Fibroblast of the aortic adventitia (primary cell): ENCODE measurements around the gene TSPAN11. TPM values are rescaled to one million over a fixed set of nuclear protein-coding genes. Genes with fewer than 3 reads are reported as not detected.

ENCODE experiments used
- DNase-seq: peaks from one replicate; pipeline ENCODE4 v3.0.0-alpha.2; 2010; ENCODE audit warnings: low read depth
- H3K4me3 ChIP-seq: 2 replicates; pipeline ENCODE4 v1.5.1; 2011; ENCODE audit warnings: low read depth, mild to moderate bottlenecking, control low read depth, low read length, moderate library complexity
- total RNA-seq: library from RNA; depleted of rRNA; stranded (reverse); fragments of >200 nt; gene quantifications from 2 replicates; pipeline ENCODE4 v1.2.3, GENCODE V29; 2012; ENCODE audit warnings: low replicate concordance
- TF ChIP-seq, protein P1 (sequence below): IDR thresholded peaks from 2 replicates; pipeline ENCODE4 v1.5.1; 2011; ENCODE audit warnings: mild to moderate bottlenecking, low read length, control low read depth, inconsistent platforms; ENCODE audit not compliant: insufficient read depth

Gene TSPAN11
- total RNA-seq, 1 donor, result 0.36 TPM

DNA sequence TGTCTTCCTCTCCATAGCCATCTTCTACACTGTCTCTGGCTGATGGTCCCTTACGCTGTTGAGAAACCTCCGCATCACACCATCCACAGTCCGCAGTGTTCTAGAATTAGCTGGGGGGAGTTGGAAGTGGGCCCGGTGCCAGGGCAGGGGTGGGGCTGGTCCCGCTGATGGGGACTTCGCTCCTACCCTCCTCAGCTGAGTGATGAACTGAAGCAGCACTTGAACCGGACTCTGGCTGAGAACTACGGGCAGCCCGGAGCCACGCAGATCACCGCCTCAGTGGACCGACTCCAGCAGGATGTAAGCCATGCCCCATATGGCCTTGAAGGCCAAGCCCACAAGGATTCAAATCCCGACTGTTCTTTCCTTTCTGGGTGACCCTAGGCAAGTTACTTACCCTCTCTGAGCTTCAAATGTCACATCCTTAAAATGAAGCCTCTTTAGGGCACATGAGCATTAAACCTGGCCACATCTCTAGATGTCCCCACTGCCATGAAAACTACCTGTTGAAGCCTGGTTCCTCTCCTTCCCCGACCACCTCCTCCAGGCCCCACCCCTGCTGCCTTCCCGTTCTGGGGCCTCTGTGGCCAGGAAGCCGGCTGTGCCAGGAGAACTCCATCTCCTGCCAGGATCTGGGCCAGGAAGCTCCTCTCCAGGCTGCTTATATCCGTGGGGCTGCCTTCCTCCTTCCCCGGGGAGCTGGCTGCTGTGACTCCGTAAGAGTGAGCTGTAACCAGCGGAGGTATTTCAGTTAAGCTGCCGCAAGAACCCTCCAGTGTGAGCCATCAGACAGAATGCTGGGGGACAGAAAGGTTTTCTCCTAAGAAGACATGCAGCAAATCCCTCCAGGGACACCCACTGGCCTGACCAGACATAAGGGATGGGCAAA lies 53.1 kb downstream of the TSPAN11 start:
- H3K4me3 ChIP-seq, result no peak overlapping the region
- peak; percentile 6 for DNase-seq
- TF ChIP-seq, protein P1, sequence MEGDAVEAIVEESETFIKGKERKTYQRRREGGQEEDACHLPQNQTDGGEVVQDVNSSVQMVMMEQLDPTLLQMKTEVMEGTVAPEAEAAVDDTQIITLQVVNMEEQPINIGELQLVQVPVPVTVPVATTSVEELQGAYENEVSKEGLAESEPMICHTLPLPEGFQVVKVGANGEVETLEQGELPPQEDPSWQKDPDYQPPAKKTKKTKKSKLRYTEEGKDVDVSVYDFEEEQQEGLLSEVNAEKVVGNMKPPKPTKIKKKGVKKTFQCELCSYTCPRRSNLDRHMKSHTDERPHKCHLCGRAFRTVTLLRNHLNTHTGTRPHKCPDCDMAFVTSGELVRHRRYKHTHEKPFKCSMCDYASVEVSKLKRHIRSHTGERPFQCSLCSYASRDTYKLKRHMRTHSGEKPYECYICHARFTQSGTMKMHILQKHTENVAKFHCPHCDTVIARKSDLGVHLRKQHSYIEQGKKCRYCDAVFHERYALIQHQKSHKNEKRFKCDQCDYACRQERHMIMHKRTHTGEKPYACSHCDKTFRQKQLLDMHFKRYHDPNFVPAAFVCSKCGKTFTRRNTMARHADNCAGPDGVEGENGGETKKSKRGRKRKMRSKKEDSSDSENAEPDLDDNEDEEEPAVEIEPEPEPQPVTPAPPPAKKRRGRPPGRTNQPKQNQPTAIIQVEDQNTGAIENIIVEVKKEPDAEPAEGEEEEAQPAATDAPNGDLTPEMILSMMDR, result no peak

DNA sequence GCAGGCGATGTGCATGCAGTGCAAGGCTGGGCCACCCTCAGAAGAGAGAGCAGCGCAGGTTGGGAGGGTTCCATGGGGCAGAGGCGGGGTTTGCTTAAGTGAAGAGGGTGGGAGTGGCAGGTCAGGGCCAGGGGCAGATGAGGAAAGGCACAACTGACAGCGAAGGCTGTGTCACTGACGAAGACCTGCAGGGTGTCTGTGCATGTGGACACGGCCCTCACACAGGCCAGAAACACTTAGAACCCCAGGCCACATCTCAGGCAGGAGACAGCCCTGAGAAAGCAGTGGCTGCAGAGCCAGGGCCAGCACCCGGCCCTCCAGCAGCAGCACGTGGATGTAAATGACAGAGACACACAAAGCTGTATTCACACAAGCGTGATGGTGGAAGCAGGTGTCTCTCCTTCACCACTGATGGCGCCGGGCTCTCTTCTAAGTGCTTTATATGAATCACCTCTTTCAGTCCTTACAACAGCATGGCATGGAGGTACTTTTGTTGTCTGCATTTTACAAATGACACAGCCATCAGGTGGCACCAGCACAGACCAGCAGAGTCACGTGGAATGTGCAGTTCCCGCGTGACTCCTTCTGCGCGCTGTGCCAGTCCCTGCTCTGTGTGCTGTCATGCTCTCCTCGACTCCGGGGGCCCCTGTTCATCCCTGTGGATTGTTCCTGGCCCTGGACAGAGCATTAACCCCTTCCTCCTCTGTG lies 54.6 kb downstream of the TSPAN11 start:
- no peak for DNase-seq
- H3K4me3 ChIP-seq, result no peak overlapping the region
- TF ChIP-seq, protein P1, result no peak

DNA sequence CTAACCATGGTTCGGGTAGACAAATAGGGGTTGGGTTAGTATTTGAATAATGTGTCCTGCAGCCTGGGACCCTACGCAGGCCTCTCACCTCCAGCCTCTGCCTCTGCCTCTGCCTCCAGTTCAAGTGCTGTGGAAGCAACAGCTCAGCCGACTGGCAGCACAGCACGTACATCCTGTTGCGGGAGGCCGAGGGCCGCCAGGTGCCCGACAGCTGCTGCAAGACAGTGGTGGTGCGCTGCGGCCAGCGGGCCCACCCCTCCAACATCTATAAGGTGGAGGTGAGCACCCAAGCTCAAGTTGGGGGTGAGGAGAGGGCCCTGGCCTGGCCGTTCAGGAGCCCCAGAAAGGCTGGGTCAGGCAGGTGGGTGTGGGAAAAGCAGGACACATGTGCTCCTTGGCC lies 55.9 kb downstream of the TSPAN11 start:
- H3K4me3 ChIP-seq, result no peak overlapping the region
- TF ChIP-seq, protein P1, result no peak
- DNase-seq, result no peak

DNA sequence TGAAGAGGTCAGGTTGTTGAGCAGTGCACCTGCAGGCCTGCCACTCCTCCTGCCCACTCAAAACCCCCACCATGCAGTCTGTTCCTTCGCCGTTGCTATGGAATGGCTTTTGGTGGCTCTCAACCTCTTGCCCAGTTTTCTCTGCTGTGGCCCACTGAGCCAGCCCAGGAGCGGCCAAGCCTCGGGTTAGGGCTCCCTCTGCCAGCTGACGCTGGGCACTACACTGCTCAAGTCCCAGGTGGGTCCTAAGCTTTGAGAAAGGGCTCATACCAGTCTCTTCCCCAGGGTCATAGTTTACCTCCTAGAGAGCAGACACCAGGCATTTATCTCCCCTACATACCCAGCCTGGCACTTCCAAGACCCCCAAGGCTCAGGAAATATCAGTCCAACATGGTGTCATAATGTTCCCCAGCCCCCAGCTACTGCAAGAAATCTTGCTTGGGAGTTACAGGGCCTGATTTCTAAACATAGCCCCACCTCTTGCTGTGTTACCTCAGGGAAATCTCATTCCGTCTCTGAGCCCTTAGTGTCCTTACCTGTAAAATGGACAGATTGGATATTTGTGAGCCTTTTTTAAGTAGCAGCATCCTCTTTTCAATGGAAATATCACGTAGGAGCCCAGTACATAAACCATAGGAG lies 59.4 kb downstream of the TSPAN11 start:
- no peak overlapping the region for H3K4me3 ChIP-seq
- TF ChIP-seq, protein P1, result peak; percentile 88
- DNase-seq, result peak; percentile 55

DNA sequence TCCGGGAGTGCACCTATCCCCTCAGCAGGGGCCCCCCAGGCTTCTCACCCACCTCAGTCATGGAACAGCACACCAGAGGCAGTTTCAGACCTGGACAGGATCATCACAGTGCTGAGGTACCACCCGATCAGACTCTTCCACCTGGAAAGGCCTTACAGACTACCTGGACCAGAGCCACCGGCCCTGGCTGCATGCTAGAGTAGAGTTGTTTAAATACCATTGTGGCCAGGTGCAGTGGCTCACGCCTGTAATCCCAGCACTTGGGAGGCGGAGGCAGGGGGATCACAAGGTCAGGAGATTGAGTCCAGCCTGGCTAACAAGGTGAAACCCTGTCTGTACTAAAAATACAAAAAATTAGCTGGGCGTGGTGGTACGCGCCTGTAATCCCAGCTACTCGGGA lies 61.5 kb downstream of the TSPAN11 start:
- no peak for DNase-seq
- TF ChIP-seq, protein P1, result no peak
- no peak overlapping the region for H3K4me3 ChIP-seq

DNA sequence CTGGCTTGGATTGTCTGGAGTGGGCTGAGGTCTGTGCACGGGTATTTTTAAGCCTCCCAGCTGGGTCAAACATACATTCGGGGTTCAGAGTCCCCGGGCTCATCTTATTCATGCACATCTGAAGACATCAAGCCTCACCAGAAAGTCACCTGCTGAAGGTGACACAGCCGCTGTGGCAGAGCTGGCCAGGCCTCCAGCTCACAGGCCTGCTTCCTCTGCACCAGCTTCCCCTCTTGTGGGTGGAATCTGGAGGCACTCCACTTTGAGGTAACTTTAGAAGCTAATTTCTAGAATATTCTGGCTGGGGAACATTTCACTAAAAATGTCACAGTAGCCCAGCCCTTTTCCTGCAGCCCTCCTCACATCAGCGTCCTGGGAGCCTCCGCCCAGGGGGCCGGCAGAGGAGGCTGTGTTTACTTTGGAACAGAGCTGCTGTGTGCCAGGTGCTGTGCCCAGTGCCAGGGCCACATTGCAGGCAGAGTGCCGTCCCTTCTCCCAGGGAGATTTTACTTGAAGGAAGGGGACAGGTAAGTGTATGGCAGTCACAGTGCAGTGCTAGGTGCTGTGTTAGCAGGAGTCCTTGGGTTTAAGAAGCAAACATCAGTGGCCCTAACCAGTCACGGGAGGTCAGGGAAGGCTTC lies 62.2 kb downstream of the TSPAN11 start:
- TF ChIP-seq, protein P1, result no peak
- no peak for DNase-seq
- no peak overlapping the region for H3K4me3 ChIP-seq
